ENCODE measurements around the gene C12orf54. TPM values are rescaled to one million over a fixed set of nuclear protein-coding genes. Genes with fewer than 3 reads are reported as not detected.

C12orf54 gene
- total RNA-seq, 3 donors from 2014 or later (not counting 1 experiment from before 2014, with no cell fraction given): not detected

GRCh38 chr12:48542300-48542928 lies 60.1 kb downstream of the C12orf54 start:
- H3K9me3 Mint-ChIP-seq: no peaks in the 10 kb centered on the region
- H3K4me3 ChIP-seq (ENCODE audit: low read length): no peak overlapping the region
- H3K27ac Mint-ChIP-seq: no peak overlapping the region
- 71% methylated on average over 7 of the region's 8 CpGs for WGBS (ENCODE audit: insufficient coverage)
- DNase-seq: peak in 1 of 2 donors; percentile 48
- no peak overlapping the region for H3K4me3 Mint-ChIP-seq
- no peaks in the 10 kb centered on the region for H3K4me1 Mint-ChIP-seq
- no peak for TF ChIP-seq CTCF (IDR thresholded peaks at IDR 0.05)
- H3K9me3 ChIP-seq (ENCODE audit: control insufficient read depth, insufficient read depth, low read length): no peaks in the 10 kb centered on the region
- no peaks in the 10 kb centered on the region for H3K27me3 ChIP-seq (ENCODE audit: control insufficient read depth, insufficient read depth, low read length)
- H3K27me3 Mint-ChIP-seq (ENCODE audit: low read depth in 2 of 2): peaks cover 16 to 21% of the 10 kb centered on the region in 2 donors
- no peak overlapping the region for H3K27ac ChIP-seq (ENCODE audit: low read length)
- H3K36me3 Mint-ChIP-seq: no peaks in the 10 kb centered on the region
- no peaks in the 10 kb centered on the region for H3K36me3 ChIP-seq (ENCODE audit: control insufficient read depth, insufficient read depth, low read length)
- H3K4me1 ChIP-seq (ENCODE audit: control insufficient read depth, insufficient read depth, low read length): no peaks in the 10 kb centered on the region
- peak in 1 of 3 donors; percentile 41 for ATAC-seq
- intact Hi-C loops (cut with micrococcal nuclease): no loop called here

GRCh38 chr12:48545833-48546469 lies 63.7 kb downstream of the C12orf54 start:
- no peak for ATAC-seq
- H3K4me3 Mint-ChIP-seq: no peak overlapping the region
- 66% methylated on average over 4 of the region's 4 CpGs for WGBS (ENCODE audit: insufficient coverage)

More at GRCh38 chr12:48545833-48546469, 63.7 kb downstream of the C12orf54 start:
- Histone ChIP-seq H3K36me3 (ENCODE audit: control insufficient read depth, insufficient read depth, low read length) (no peaks in the 10 kb centered on the region), H3K9me3 (ENCODE audit: control insufficient read depth, insufficient read depth, low read length) (no peaks in the 10 kb centered on the region), H3K27me3 (ENCODE audit: control insufficient read depth, insufficient read depth, low read length) (no peaks in the 10 kb centered on the region), H3K27ac (ENCODE audit: low read length) (no peak overlapping the region), H3K4me3 (ENCODE audit: low read length) (no peak overlapping the region), H3K4me1 (ENCODE audit: control insufficient read depth, insufficient read depth, low read length) (no peaks in the 10 kb centered on the region)
- H3K4me1 Mint-ChIP-seq: no peaks in the 10 kb centered on the region
- intact Hi-C loops (cut with micrococcal nuclease): no loop called here
- no peak overlapping the region for H3K27ac Mint-ChIP-seq
- H3K27me3 Mint-ChIP-seq (ENCODE audit: low read depth in 2 of 2): peaks cover 12 to 41% of the 10 kb centered on the region in 2 donors
- H3K9me3 Mint-ChIP-seq: no peaks in the 10 kb centered on the region
- DNase-seq: no peak
- no peaks in the 10 kb centered on the region for H3K36me3 Mint-ChIP-seq
- no peak for TF ChIP-seq CTCF (IDR thresholded peaks at IDR 0.05)

Other genes with a start within 250 kb of the C12orf54 start
- gene ZNF641, start 131.6 kb upstream of the C12orf54 start, total RNA-seq: 10 to 100 TPM; 44.0 to 51.4 (median 48.8) TPM
- not detected for gene ANP32D, start 9.9 kb upstream of the C12orf54 start, total RNA-seq
- gene OR8S1, start 43.1 kb downstream of the C12orf54 start, total RNA-seq: not detected
- gene LALBA, start 87.5 kb downstream of the C12orf54 start, total RNA-seq: not detected
- 100 to 1,000 TPM; 103 to 132 (median 125) TPM for gene KANSL2, start 199.7 kb downstream of the C12orf54 start, total RNA-seq
- 100 to 1,000 TPM; 119 to 145 (median 120) TPM for gene CCNT1, start 234.2 kb downstream of the C12orf54 start, total RNA-seq

Data from natural killer cell (primary cell).